NB4 (cell line): Measurements from ENCODE around the gene GPR141.

Experiments
- DNase-seq: peaks from one replicate; pipeline ENCODE4 v3.0.0; 2010; ENCODE audit warnings: low read depth
- H3K4me3 ChIP-seq: one replicate; pipeline ENCODE4 v1.5.1; 2011; ENCODE audit warnings: mild to moderate bottlenecking, low read depth, low read length, moderate library complexity
- CTCF ChIP-seq: IDR thresholded peaks from one replicate; pipeline ENCODE4 v1.5.1; 2012; ENCODE audit warnings: low read depth, low read length
- MAX ChIP-seq: IDR thresholded peaks from 2 replicates; pipeline ENCODE4 v1.6.1; 2011; ENCODE audit warnings: low read depth, low read length
- MYC ChIP-seq: IDR thresholded peaks from 2 replicates; pipeline ENCODE4 v1.6.1; 2011; ENCODE audit warnings: low read depth, low read length
- POLR2A ChIP-seq: IDR thresholded peaks from 2 replicates; pipeline ENCODE4 v1.6.1; 2011; ENCODE audit warnings: mild to moderate bottlenecking; ENCODE audit not compliant: insufficient read length; ENCODE audit errors: extremely low read depth

GPR141 gene

GRCh38 chr7:37674531-37674930 lies 9.0 kb upstream of the GPR141 start:
- TF ChIP-seq POLR2A: no peak
- no peak for TF ChIP-seq CTCF
- no peak for TF ChIP-seq MAX
- TF ChIP-seq MYC: no peak
- H3K4me3 ChIP-seq: peak overlapping the region; percentile 5
- DNase-seq: peak; percentile 92

- peak; percentile 75 for DNase-seq
- H3K4me3 ChIP-seq: no peak overlapping the region
- TF ChIP-seq POLR2A (no peak), CTCF (no peak), MAX (no peak), MYC (no peak)
These were observed 7.8 kb upstream of the GPR141 start for GRCh38 chr7:37675749-37676148.

GRCh38 chr7:37684927-37685326 lies 1.4 kb downstream of the GPR141 start:
- TF ChIP-seq MAX (no peak), MYC (no peak), POLR2A (no peak), CTCF (no peak)

GRCh38 chr7:37686556-37687345 lies 3.2 kb downstream of the GPR141 start:
- peak overlapping the region; percentile 73 for H3K4me3 ChIP-seq
- DNase-seq: no peak
- TF ChIP-seq MYC (no peak), MAX (no peak), POLR2A (no peak), CTCF (no peak)

More at GRCh38 chr7:37684927-37685326, 1.4 kb downstream of the GPR141 start:
- peak overlapping the region; percentile 73 for H3K4me3 ChIP-seq
- peak; percentile 43 for DNase-seq

- TF ChIP-seq CTCF: no peak
- peak; percentile 38; the same call in 1 of the 2 replicates for TF ChIP-seq MAX
- DNase-seq: peak; percentile 93
- peak overlapping the region; percentile 67 for H3K4me3 ChIP-seq
These were observed 6.6 kb downstream of the GPR141 start for GRCh38 chr7:37690206-37690605.
